OCI-LY1 (cell line): ENCODE results near the gene LBH.

Experiments
- H2AFZ ChIP-seq: fragments of 200-600 bp; sonication (generic), shearing (Covaris generic); 2 replicates; pipeline ENCODE4 v1.6.0; 2014; ENCODE audit warnings: antibody characterized with exemption, mild to moderate bottlenecking, low read length
- H3F3A ChIP-seq: fragments of 200-600 bp; sonication (generic), shearing (Covaris generic); 2 replicates; pipeline ENCODE4 v1.6.0; 2014; ENCODE audit warnings: mild to moderate bottlenecking, antibody characterized with exemption, low read length, moderate library complexity; ENCODE audit not compliant: insufficient read depth
- H3K27ac ChIP-seq: fragments of 200-600 bp; sonication (generic); 2 replicates; pipeline ENCODE4 v1.5.1; 2014; ENCODE audit warnings: low read length, mixed run types, mild to moderate bottlenecking, low read depth; ENCODE audit not compliant: poor library complexity, severe bottlenecking
- H3K27me3 ChIP-seq: fragments of 200-600 bp; sonication (generic); 2 replicates; pipeline ENCODE4 v1.6.0; 2014; ENCODE audit warnings: antibody characterized with exemption, mild to moderate bottlenecking, low read length, moderate library complexity; ENCODE audit not compliant: insufficient read depth
- H3K36me3 ChIP-seq: fragments of 200-600 bp; sonication (generic); 2 replicates; pipeline ENCODE4 v1.6.1; 2014; ENCODE audit warnings: mild to moderate bottlenecking, antibody characterized with exemption, low read length, moderate library complexity, mixed read lengths; ENCODE audit not compliant: insufficient read depth
- H3K4me1 ChIP-seq: fragments of 200-600 bp; sonication (generic); 2 replicates; pipeline ENCODE4 v1.5.1; 2014; ENCODE audit warnings: mild to moderate bottlenecking, low read length, moderate library complexity; ENCODE audit not compliant: insufficient read depth, severe bottlenecking
- H3K4me2 ChIP-seq: fragments of 200-600 bp; sonication (generic), shearing (Covaris generic); 2 replicates; pipeline ENCODE4 v1.6.1; 2014; ENCODE audit warnings: low read length
- H3K4me3 ChIP-seq: fragments of 200-600 bp; sonication (generic); 2 replicates; pipeline ENCODE4 v1.5.1; 2014; ENCODE audit warnings: low read length, low read depth, mild to moderate bottlenecking, mixed read lengths; ENCODE audit not compliant: poor library complexity, severe bottlenecking
- H3K79me2 ChIP-seq: fragments of 200-600 bp; shearing (Covaris generic); 2 replicates; pipeline ENCODE4 v1.6.1; 2016; ENCODE audit warnings: mixed run types, low read length, mixed read lengths; ENCODE audit not compliant: insufficient read depth
- H3K9ac ChIP-seq: fragments of 200-600 bp; sonication (generic), shearing (Covaris generic); 2 replicates; pipeline ENCODE4 v1.6.1; 2014; ENCODE audit warnings: mild to moderate bottlenecking, low read length, mixed read lengths
- H3K9me2 ChIP-seq: fragments of 200-600 bp; sonication (generic), shearing (Covaris generic); 2 replicates; pipeline ENCODE4 v1.6.1; 2014; ENCODE audit warnings: low read depth, mild to moderate bottlenecking, low read length, mixed read lengths
- H3K9me3 ChIP-seq: fragments of 200-600 bp; shearing (Covaris generic); 2 replicates; pipeline ENCODE4 v1.6.1; 2014; ENCODE audit warnings: low read length, mixed read lengths
- H4K20me1 ChIP-seq: fragments of 200-600 bp; sonication (generic), shearing (Covaris generic); 2 replicates; pipeline ENCODE4 v1.6.0; 2016; ENCODE audit warnings: mild to moderate bottlenecking, low read length; ENCODE audit not compliant: insufficient read depth
- CTCF ChIP-seq: fragments of 200-600 bp; sonication (generic), shearing (Covaris generic); IDR thresholded peaks from 2 replicates; pipeline ENCODE4 v1.5.1; 2017; ENCODE audit warnings: mild to moderate bottlenecking, antibody characterized with exemption, low read length, moderate library complexity, mixed read lengths
- EZH2 ChIP-seq: fragments of 200-600 bp; sonication (generic), shearing (Covaris generic); IDR thresholded peaks from 2 replicates; pipeline ENCODE4 v1.8.0; 2017; ENCODE audit warnings: borderline replicate concordance, mixed run types, mild to moderate bottlenecking, antibody characterized with exemption, low read length, moderate library complexity, mixed read lengths

LBH gene

GRCh38 chr2:30191819-30192271, 39.5 kb upstream of the LBH start:
- TF ChIP-seq CTCF (no peak), EZH2 (no peak)
- H3K4me2 ChIP-seq: no peak overlapping the region
- no peaks in the 10 kb centered on the region for H3K27me3 ChIP-seq
- H3K27ac ChIP-seq: no peak overlapping the region
- no peak overlapping the region for H2AFZ ChIP-seq
- H3K4me1 ChIP-seq: no peaks in the 10 kb centered on the region
- no peaks in the 10 kb centered on the region for H3K9me2 ChIP-seq
- H3K4me3 ChIP-seq: no peak overlapping the region
- no peaks in the 10 kb centered on the region for H4K20me1 ChIP-seq
- H3K36me3 ChIP-seq: no peaks in the 10 kb centered on the region
- no peaks in the 10 kb centered on the region for H3K9me3 ChIP-seq
- H3F3A ChIP-seq: no peaks in the 10 kb centered on the region
- no peak overlapping the region for H3K9ac ChIP-seq
- H3K79me2 ChIP-seq: no peaks in the 10 kb centered on the region

- H4K20me1 ChIP-seq: no peaks in the 10 kb centered on the region
- H3K4me1 ChIP-seq: no peaks in the 10 kb centered on the region
- H3K36me3 ChIP-seq: no peaks in the 10 kb centered on the region
- TF ChIP-seq EZH2 (no peak), CTCF (no peak)
- no peaks in the 10 kb centered on the region for H3K9me3 ChIP-seq
- no peak overlapping the region for H3K4me3 ChIP-seq
- no peaks in the 10 kb centered on the region for H3K79me2 ChIP-seq
- no peak overlapping the region for H3K4me2 ChIP-seq
- no peak overlapping the region for H2AFZ ChIP-seq
- H3K9ac ChIP-seq: no peak overlapping the region
- H3F3A ChIP-seq: no peaks in the 10 kb centered on the region
- no peaks in the 10 kb centered on the region for H3K9me2 ChIP-seq
- H3K27ac ChIP-seq: no peak overlapping the region
- no peaks in the 10 kb centered on the region for H3K27me3 ChIP-seq
These were observed 39.0 kb upstream of the LBH start for GRCh38 chr2:30192314-30192713.

GRCh38 chr2:30193104-30193681, 38.1 kb upstream of the LBH start:
- no peak overlapping the region for H2AFZ ChIP-seq
- H3K36me3 ChIP-seq: no peaks in the 10 kb centered on the region
- TF ChIP-seq EZH2: no peak
- TF ChIP-seq CTCF: no peak
- H3F3A ChIP-seq: no peaks in the 10 kb centered on the region
- no peaks in the 10 kb centered on the region for H3K79me2 ChIP-seq
- no peak overlapping the region for H3K4me2 ChIP-seq
- H4K20me1 ChIP-seq: no peaks in the 10 kb centered on the region
- no peaks in the 10 kb centered on the region for H3K27me3 ChIP-seq
- no peaks in the 10 kb centered on the region for H3K4me1 ChIP-seq
- H3K27ac ChIP-seq: no peak overlapping the region
- no peak overlapping the region for H3K9ac ChIP-seq
- H3K9me2 ChIP-seq: no peaks in the 10 kb centered on the region
- no peaks in the 10 kb centered on the region for H3K9me3 ChIP-seq
- H3K4me3 ChIP-seq: no peak overlapping the region
